SHP77 treated with DMSO at 0.1 percent for 48 hours (cell line): ENCODE measurements around the gene RNF208.

Experiments
- DNase-seq: peaks from one replicate; lab custom pipeline; 2025; lab: John Stamatoyannopoulos, UW

Gene RNF208

DNA sequence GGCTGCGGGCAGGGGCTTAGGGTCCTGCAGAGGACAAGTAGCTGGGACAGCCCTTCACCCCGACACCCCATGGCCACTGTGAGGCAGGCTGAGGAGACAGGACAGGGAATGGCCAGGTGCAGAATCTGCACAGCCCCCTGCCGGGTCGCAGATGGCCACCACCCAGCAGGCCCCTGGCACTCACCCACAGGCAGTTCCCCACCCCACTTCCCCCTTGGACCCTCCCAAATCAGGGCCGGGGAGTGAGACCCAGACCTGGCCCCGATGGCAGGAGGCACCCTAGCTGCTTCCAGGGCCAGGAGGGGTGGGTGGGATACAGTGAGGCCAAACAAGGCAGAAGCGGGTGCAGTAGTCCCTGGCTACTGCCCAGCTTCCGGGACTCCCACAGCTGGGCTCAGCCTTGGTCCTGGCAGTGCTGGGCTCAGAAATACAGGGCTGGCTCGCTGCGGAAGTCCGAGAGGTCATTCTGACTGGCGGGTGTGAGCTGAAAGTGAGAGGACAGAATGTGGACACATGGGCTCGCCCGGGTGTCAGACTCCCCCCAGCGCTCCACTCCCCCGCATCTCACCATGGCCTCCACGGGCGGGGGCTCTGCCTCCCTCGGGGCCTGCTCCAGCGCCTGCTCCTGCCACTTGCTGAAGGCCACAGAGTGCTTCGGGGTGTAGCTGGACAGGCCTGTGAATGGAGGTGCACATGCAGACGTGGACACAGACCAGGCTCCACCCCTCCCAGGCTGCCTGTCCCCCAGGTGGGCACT, 30.2 kb downstream of the RNF208 start:
- no peak for DNase-seq

DNA sequence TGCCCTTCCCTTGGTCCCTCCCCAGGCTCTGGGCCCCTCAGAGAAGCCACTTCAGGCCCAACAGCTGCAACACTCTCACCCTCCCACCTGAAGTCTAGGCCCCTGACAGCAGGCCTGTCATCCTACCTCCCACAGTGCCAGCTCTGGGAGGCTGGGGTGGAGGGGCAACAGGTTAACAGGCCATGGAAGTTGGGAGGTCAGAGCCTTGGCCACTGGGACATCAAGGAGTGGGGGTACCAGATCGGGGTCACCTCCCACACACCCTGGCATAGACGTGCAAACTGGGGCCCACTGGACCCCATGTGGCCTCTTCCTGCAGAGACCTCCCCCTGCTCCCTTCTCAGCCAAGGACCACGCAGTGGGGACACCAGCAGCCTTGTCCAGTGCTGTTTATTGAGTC, 30.8 kb downstream of the RNF208 start:
- no peak for DNase-seq

DNA sequence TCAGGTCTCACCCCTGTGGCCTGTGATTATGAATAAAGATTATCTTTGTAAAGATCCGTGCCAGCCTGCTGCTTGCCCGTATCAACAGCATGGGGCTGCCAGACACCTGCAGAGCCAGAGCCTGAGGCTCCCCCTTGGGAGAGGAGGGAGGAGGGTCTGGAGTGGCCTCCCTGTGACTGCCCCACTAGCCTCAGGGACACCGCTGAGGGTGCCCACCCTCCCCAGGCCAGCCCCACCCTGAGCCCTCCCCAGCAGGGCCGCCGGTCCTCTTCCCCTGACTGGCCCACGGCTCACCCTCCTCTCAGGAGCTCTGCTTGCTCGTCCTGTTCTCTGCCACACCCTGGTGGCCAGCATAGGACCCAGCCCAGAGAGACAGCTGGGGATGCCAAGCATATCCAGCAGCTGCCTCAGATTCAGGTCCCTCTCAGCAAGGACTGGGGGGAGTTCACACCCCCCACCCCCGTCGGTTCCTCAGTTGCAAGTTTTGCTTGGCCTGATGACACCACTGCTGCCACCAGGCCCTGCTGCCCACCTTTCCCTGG, 31.7 kb downstream of the RNF208 start:
- DNase-seq, result no peak

DNA sequence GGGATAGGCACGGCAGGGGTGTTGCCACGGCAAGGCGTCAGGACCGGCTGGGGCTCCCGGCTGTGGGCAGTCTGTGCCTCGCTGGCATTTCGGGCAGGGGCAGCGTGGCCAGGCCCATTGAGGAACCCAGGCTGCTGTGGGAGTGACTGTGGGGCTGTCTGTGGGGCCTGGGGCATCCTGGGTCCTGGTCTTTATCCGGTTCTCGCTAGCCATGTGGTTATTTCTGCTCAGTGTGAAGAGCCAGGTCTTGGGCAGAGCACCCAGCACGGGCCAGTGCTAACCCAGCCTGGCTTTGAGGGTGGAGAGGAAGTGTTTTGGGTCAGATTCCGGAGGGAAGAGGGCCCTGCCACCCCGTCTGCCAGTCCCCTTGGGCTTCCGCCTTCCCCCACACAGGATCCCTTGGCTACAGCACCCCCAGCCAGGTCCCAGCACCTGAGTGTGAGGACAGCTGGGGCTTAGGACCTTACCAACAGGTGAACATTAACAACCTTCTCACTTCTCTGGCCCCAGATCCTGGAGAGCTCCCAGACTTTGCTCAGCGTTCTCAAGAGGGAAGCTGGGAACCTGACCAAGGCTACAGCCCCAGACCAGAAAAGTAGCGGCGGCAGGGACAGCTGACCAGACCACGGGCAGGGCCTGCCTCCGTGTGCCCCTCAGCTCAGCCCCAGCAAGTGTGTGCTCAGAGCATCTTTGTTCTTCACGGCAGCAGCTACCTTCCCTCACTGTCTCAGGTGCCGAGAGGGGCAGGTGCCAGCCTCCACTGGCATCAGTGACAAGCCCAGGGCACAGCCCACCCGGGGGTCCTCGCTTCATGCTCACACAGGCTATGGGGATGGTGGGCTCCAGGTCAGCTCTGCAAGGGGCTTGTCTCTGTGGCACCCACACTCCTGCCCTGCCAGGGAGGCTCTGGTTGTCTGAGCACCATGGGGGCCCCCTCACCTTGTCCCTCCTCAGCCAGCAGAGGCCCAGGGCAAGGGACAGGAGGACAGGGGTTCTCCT, 32.4 kb downstream of the RNF208 start:
- DNase-seq, result no peak

DNA sequence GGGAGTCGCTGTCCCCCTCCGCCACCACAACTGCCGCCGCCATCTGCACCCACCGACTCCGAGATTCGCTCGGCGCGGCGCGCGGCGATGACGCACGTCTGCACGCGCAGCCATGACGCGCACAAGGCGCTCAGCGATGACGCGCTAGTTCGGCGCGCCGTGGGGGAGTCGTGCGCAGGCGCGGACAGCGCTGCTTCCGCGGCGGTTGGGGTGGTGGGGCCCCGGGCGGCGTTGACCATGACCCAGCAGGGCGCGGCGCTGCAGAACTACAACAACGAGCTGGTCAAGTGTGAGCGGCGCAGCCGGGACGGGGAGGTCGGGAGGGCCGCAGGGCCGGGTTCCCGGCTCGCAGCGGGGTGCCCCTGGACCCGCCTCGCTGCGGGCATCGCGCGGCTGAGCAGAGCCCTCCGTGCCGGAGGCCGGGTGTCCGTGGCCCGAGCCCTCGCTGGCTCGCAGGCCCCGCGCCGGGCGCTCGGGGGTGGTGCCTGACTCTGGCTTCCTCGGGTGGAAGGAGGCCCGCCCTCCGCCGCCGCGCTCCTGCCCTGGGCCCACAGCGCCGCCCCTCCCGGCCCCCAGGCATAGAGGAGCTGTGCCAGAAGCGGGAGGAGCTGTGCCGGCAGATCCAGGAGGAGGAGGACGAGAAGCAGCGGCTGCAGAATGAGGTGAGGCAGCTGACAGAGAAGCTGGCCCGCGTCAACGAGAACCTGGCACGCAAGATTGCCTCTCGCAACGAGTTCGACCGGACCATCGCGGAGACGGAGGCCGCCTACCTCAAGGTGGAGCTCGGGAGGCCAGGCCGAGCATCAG, 33.3 kb downstream of the RNF208 start, which contains the start of the genes ANAPC2 and SSNA1:
Gene ANAPC2 (minus strand): TSS at position 71 of the 807 bp plus-strand sequence. CDS start 28 bp downstream, at position 43.
Gene SSNA1 (plus strand): TSS at position 187 of the 807 bp plus-strand sequence. CDS start 51 bp downstream, at position 238.
- DNase-seq, result peak; percentile 26

DNA sequence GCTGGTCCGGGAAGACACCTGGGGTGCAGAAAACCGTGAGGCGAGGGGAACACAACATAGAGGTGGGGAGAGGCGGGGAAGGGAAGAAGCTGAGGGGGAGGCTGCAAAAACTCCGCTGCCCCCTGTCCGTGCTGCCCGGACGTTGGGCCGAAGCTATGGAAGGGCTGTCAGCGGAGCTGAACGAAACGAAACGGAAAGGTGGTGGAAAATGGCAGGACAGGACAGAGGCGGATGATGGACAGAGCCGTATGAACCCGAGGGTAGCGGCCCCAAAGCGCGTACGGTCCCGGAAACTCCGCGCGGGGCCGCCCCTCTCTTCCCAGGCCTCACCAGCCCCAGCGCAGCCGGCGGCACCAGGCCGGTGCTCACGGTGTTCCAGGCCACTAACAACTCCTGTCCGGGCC, 34.0 kb downstream of the RNF208 start:
- DNase-seq, result no peak

DNA sequence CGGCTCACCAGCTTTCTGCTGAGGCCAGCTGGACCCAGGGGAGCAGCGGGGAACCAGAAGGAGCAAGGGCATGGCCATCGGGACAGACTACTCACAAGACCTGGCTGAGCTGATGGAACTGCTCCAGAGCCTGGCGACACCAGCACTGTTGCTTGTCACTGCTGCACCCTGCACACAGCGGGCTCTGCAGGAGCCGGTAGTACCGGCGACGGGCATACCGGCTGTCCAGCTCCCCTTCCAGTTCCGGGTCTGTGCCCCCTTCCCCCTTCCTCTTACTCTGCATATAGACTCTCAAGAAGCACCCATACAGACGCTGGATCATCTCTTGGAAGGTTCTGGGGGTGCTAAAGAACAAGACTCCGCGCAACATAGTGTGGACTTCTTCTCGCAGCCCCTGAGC, 34.7 kb downstream of the RNF208 start:
- no peak for DNase-seq

DNA sequence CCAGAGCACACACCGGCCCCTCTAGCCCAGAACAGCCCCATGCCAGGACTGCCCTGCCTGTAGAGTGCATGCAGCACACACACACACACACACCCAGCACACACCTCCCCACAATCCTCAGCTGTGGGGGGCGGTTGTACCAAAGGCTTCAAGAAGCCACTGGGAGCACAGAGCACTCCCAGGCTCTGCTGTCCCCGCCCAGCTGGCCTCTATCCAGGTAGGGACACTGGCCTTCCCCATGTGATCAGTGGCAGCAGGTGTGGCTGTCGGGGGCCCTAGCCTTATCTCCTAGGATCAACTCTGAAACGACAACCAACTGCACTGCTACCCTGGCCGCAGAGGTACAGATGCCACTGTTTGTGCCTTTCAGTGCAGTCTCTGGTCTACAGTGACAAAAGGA, 35.7 kb downstream of the RNF208 start:
- DNase-seq, result no peak

DNA sequence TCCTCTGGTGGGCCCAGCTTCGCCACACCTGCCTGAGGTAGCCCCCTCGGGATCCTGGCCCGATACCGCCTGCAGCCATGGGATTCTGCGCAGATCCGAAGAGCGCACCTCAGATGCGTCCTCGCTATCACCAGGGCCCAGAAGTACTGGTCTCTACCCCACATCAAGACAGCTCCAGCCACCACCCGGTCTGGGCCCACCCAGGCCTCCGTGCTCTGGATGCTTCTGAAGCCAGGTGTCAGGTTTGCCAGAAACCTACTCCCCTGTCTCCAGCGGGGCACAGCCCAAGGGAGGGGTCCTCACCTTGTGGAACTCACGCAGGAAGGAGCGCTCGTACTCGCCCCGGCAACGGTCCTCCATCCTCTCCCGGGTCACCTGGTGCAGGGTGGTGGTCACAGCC, 36.1 kb downstream of the RNF208 start:
- no peak for DNase-seq

DNA sequence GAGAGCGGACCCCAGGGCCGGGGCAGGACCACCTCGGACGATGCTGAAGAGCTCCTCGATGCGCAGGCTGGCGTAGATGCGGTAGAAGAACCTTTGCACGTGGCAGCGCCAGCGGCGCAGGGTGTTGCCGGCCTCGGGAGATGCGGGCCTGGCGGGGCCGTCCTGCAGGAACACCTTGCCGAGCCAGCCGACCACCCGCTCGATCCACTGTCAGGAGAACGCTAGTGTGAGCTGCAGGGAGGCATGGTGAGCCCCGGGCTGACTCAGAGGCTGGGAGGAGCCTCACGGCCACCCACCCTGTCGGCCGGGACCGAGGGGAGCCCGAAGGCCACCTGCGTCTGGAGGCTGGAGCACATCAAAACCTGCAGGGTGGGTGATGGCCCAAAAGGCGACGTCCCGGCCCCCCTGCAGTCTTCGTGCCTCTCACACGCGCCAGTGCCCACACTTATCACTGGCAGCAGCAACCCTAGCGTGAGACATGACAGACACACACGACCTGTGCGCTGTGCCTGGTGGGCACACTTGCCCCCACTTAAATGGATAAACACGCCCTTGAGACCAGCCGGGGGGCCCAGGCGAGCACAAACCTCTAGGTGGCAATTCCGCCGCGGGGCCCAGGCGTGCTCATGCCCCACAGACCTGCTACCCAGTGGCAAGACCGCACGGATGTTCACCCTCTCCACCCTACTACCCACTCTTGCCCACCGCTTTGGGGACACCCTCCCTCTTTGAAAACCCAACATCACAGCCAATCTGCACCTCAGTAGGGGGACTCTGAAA, 37.0 kb downstream of the RNF208 start:
- no peak for DNase-seq

DNA sequence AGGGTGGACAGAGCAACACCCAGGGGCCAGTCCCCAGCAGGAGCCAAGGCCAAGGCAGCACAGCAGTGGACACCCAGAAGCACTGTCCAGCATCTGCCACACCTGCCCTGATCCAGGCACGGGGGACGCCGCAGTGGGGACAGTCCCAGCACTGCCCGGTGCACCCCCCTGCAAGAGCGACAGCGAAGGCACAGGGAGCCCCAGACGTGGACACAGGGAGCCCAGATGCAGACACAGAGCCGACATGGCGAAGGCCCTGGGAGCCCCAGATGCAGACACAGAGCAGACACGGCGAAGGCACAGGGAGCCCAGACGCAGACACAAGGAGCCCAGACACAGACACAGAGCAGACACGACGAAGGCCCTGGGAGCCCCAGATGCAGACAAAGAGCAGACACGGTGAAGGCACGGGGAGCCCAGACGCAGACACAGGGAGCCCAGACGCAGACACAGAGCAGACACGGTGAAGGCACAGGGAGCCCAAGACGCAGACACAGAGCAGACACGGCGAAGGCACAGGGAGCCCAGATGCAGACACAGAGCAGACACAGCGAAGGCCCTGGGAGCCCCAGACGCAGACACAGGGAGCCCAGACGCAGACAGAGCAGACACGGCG, 38.0 kb downstream of the RNF208 start:
- DNase-seq, result no peak

DNA sequence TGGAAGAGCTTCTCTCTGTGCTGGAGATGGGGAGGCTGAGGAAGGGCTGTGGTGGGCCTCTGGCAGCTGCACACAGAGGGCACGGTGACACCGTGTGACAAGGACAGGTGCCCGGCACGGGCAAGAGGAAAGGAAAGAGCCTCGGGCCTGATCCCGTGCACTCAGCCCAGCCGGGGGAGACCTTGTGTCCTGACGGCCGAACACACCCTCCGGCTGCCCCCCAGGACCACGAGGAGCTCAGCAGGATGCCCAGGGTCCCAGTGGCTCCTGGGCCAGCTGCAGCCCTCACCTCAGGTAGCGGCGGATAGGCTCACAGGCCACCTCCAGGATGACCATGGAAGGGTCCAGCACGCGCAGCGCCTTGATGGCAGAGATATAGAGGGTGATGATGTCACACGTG, 39.2 kb downstream of the RNF208 start:
- DNase-seq, result no peak

DNA sequence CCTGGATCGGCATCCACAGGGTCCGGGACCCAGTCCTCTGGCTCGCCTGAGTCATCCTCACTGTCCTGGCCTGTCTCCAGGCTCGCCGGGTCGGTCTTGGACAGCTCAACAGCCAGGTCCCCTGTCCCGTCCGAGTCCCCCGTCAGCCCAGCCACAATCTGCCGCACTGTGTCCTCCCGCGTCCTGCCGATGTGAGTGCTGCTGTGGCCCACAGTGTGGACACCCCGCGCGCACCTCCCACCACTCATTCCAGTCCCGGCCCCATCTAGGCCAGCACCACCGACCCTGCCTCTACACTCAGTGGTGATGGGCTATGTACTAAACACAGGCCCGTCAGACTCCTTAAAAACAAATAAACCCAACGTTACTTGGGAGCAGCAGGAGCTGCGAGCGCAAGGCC, 40.4 kb downstream of the RNF208 start:
- no peak for DNase-seq

DNA sequence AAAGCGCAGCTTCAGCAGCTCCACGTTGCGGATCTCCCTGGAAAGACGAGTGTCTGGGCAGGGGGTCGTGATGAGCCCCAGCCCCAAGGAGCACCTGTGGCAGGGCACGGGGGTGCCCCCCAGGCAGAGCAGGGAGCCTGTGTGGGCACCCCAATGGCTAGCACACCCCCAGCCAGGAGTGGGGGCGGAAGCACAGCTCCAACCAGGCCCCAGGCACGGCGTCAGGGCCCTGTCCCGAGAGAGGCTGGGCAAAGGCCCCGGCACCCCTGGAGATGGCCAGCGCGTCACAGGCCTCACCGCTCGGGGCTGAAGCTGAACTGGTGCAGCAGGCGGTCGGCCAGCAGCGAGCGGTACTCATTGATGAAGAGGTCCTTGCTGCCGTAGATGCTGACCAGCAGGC, 41.5 kb downstream of the RNF208 start:
- DNase-seq, result no peak

DNA sequence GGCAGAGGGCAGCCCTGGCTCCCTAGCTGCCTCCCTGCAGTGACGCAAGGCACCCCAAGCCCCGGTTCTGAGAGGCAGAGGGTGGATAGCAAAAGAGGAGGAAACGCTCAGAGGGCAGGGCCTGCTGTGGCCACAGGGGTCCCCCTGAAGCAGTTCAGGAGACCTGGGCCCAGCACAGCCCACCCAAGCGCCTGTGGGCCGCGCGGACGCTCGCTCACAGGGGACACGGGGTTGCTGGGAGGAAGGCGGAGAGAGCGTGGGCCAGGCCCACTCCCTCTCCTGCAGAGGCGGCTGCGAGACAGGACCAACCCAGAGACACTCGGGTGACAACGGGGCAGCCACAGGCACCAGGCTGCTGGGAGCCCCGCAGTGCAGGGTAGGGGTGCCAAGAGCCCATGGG, 42.3 kb downstream of the RNF208 start:
- no peak for DNase-seq

DNA sequence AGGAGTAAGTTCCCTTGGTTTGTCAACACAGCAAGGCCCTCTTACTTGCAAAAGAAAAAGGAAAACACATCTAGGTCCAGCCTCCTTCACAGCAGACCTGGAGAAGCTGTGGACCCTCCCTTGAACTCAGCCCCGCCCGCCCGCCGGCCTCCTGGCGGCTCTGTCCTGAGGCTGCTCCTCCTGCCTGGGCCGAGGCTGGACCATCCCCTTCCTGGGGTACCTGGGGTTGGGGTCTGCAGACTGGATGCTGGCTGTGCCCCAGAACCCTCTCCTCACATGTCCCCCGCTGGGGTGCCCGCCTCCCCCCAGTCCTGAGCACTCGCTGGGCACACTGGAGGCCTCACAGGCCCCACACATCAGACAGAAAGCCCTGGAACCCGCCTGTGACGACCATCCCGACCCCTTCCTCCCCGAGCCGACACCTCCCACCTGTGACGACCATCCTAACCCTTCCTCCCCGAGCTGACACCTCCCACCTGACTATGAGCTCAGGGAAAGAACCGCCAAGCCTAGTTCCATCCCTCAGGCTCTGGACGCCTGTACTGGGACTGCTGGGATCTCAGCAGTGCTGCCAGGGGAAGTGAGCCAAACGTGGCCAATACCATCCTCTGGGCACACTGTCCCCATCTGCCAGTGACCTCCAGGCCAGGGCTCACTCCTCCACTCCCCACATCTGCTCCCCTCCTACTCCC, 43.0 kb downstream of the RNF208 start:
- no peak for DNase-seq

DNA sequence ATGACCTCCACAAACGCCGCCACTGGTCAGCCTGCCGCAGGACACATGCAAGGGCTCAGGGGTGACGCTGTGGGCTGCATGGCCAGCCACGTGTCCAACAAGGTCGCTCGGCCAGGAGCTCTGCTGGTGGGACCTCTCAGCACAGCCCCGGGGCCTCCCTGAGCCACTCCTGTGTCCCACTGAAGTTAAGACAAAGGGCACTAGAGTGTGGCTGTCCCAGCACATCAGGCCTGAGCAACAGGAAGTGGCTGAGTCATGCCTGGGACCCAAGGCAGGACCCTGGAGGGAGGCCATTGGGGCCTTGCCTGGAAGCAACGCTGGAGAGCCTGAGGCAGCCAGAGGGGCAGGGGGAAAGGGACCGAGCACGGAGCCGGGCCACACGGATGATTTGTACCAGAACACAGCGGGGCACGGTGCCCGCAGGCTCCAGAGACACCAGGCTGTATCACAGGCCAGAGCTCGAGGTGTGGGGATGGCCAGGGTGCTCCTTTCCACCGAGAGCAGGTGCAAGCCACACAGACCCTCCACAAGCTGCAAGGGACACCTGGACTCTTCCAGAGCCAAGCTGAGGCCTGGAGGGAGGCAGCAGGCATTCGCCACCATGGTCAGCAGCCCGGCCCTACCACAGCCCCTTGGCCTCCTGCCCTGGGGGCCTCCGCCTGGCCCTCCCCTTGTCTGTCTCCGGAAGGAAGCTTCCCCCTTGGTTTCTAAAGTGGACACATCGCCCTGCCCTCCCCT, 43.7 kb downstream of the RNF208 start:
- DNase-seq, result no peak

DNA sequence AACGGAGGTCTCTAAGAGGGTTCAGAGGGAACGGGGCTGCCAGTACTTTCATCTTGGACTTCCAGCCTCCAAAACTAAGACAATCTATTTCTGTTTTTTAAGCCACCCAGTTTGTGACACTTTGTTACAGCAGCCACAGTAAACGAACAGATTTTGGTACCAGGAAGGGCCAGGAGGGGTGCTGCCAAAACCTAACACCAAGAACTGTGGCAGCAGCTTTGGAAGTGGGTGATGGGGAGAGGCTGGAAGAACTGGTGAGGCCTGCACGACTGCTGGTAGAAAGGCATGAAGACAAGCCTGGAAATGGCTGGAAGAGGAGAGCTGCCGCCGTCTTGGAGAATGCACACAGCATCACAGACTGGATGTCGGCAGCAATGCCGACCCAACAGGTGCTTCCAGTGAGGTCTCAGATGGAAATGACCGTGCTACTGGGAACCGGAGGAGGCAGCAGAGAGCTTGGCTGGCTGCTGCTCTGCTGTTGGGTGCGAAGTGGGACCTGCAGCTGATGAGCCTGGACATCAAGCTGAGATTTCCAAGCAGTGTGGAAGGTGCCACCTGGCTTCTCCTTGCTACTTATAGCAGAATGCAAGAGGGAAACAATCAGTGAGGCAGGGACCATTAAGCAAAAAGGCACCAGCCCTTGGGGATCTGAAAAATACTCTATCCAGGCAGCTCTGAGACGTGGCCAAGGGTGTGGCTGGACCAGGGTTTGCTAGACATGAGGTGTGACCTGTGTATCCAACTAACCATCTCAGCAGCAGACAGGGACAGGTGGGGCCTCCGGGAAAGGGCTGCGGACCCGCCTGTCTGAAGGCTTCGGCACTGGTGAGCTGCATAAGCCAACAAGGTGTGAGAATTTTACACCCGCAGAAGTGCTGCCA, 45.5 kb downstream of the RNF208 start:
- DNase-seq, result no peak
